ENCODE data around the gene BICDL1. TPM values are rescaled to one million over a fixed set of nuclear protein-coding genes. Genes with fewer than 3 reads are reported as not detected.

The BICDL1 gene
- total RNA-seq, 1 donor from 2014 or later = 9.0 TPM

DNA sequence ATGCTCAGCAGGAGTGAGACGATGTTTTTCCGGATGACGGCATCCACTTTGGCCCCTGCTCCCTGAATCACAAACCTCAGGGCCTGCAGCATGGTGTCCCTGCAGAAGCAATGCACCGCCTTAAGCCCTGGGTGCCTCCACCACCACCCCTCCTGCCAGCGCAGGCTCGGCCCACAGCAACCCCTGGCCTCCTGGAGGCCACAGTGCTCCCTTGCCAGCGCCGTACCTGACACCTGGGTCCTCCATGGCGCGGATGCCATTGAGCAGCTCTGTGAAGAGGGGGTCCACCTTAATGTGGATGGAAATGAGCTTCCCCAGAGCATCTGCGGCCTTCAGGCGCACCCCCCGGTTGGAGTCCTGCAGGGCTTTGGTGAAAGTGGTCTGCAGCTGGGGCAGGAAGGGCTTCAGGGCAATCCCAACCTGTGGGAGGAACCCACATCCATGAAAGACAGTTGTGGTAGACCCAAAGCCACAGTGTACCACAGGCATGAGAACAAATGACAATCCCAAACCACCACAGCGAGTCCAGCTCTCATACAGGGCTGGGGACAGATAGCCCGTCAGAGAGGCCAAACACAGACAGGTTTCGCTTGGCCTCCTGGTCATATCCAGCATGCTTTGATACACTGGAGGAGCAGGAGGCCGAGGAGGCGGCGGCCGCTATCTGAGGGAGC is 145.4 kb downstream of the BICDL1 start:
- TF ChIP-seq CTCF (IDR thresholded peaks at IDR 0.05) = no peak
- ATAC-seq = no peak
- H3K27ac ChIP-seq = no peak overlapping the region
- H3K36me3 ChIP-seq = peaks cover 100% of the 10 kb centered on the region
- no peak overlapping the region for H3K4me3 ChIP-seq
- no peaks in the 10 kb centered on the region for H3K4me1 ChIP-seq
- H3K9me3 ChIP-seq = no peaks in the 10 kb centered on the region
- intact Hi-C loops (cut with DNase I) = no loop called here
- H3K27me3 ChIP-seq (ENCODE audit: low read depth) = no peaks in the 10 kb centered on the region
- DNase-seq = no peak

- TF ChIP-seq CTCF (IDR thresholded peaks at IDR 0.05) = no peak
- ATAC-seq (no peak), DNase-seq (no peak)
- H3K27me3 ChIP-seq (ENCODE audit: low read depth) = no peaks in the 10 kb centered on the region
- peaks cover 100% of the 10 kb centered on the region for H3K36me3 ChIP-seq
- no peaks in the 10 kb centered on the region for H3K9me3 ChIP-seq
- H3K4me1 ChIP-seq = no peaks in the 10 kb centered on the region
- no peak overlapping the region for H3K27ac ChIP-seq
- H3K4me3 ChIP-seq = no peak overlapping the region
- intact Hi-C loops (cut with DNase I) = no loop called here
Observed at GRCh38 chr12:120136093-120136770, 147.2 kb downstream of the BICDL1 start.

DNA sequence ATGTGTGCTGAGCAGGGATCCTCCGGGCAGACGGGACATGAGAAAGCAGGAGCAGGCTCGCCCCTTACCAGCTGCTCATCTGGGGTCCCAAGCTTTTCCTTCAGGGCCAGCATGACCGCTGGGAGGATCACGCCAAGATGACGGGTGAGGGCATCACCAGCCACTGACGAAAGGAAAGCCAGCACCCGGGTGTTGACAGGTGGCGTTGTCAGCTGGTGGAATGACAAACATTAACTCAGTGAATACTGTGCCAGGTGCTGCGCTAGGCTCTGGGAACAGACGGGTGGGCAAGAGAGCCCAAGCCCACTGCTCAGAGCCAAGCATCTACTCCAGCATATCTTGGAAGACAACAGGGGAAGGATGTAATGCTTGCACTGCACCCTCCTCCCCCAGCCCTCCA is 148.8 kb downstream of the BICDL1 start:
- peaks cover 100% of the 10 kb centered on the region for H3K36me3 ChIP-seq
- no peaks in the 10 kb centered on the region for H3K4me1 ChIP-seq
- no peaks in the 10 kb centered on the region for H3K27me3 ChIP-seq (ENCODE audit: low read depth)
- H3K27ac ChIP-seq = no peak overlapping the region
- DNase-seq = no peak
- H3K4me3 ChIP-seq = no peak overlapping the region
- no peak for TF ChIP-seq CTCF (IDR thresholded peaks at IDR 0.05)
- no peaks in the 10 kb centered on the region for H3K9me3 ChIP-seq
- intact Hi-C loops (cut with DNase I) = no loop called here
- no peak for ATAC-seq

DNA sequence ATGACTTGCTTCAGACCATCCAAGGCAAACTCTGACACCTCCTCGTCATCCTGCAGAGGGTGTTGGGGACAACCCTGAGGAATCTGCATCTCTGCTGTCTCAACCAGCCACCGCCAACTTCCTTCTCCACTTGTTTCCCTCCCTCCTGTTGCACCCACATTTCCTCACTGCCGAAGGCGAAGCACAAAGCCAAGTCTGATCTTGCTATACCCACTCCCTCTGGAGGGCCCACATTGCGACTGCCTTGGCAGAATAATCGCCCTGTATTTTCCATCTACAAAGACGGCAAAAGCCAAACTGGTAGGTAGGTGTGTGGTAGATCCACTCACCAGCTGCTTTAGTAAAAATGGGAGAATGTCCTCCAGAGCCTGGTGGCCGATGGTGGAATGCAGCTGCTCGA is 149.3 kb downstream of the BICDL1 start:
- no peak overlapping the region for H3K27ac ChIP-seq
- TF ChIP-seq CTCF (IDR thresholded peaks at IDR 0.05) = no peak
- ATAC-seq = no peak
- intact Hi-C loops (cut with DNase I) = no loop called here
- DNase-seq = no peak
- H3K27me3 ChIP-seq (ENCODE audit: low read depth) = no peaks in the 10 kb centered on the region
- H3K9me3 ChIP-seq = no peaks in the 10 kb centered on the region
- H3K36me3 ChIP-seq = peaks cover 100% of the 10 kb centered on the region
- no peak overlapping the region for H3K4me3 ChIP-seq
- no peaks in the 10 kb centered on the region for H3K4me1 ChIP-seq

DNA sequence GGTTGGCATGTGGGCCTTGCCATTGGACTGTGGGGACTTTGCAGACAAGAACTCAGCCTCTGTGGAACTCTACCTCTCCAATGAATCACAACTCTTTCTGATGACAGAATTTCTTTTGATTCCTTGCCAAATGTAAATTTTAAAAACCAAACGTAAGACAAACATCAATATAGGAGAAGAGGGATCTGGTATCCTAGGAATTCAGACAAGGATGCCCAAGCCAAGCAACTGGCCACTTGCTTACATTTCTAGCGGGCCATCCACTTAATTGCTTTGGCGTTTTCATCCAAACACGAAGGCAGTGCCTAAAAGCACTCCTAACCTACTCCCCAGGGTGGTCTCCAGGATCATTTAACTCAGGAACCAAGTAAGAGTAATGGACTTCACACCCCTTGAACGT is 150.9 kb downstream of the BICDL1 start:
- H3K4me1 ChIP-seq = no peaks in the 10 kb centered on the region
- no peak overlapping the region for H3K27ac ChIP-seq
- H3K27me3 ChIP-seq (ENCODE audit: low read depth) = no peaks in the 10 kb centered on the region
- intact Hi-C loops (cut with DNase I) = no loop called here
- no peak for ATAC-seq
- no peak overlapping the region for H3K4me3 ChIP-seq
- H3K9me3 ChIP-seq = no peaks in the 10 kb centered on the region
- TF ChIP-seq CTCF (IDR thresholded peaks at IDR 0.05) = no peak
- no peak for DNase-seq
- peaks cover 100% of the 10 kb centered on the region for H3K36me3 ChIP-seq
